BLaER1 (cell line): Measurements from ENCODE around the gene AGTRAP.

Experiments used
- H3K27ac ChIP-seq: shearing (Covaris generic); formaldehyde crosslinking; 2 replicates; pipeline ENCODE4 v1.8.1; 2022
- H3K27me3 ChIP-seq: shearing (Covaris generic); formaldehyde crosslinking; 2 replicates; pipeline ENCODE4 v1.8.1; 2022
- H3K36me3 ChIP-seq: shearing (Covaris generic); formaldehyde crosslinking; 2 replicates; pipeline ENCODE4 v1.8.1; 2022
- H3K4me1 ChIP-seq: shearing (Covaris generic); formaldehyde crosslinking; 2 replicates; pipeline ENCODE4 v1.8.1; 2022
- H3K4me2 ChIP-seq: shearing (Covaris generic); formaldehyde crosslinking; 2 replicates; pipeline ENCODE4 v1.8.1; 2022
- H3K4me3 ChIP-seq: shearing (Covaris generic); formaldehyde crosslinking; 2 replicates; pipeline ENCODE4 v1.8.1; 2022
- H3K9ac ChIP-seq: shearing (Covaris generic); formaldehyde crosslinking; 2 replicates; pipeline ENCODE4 v1.8.1; 2022
- H3K9me3 ChIP-seq: shearing (Covaris generic); formaldehyde crosslinking; 2 replicates; pipeline ENCODE4 v1.8.1; 2022
- H4K20me1 ChIP-seq: shearing (Covaris generic); formaldehyde crosslinking; 2 replicates; pipeline ENCODE4 v1.8.1; 2022
- Cebpa-rat ChIP-seq: shearing (Covaris generic); IDR thresholded peaks from 2 replicates; pipeline ENCODE4 v1.8.1; 2022

The AGTRAP gene

DNA sequence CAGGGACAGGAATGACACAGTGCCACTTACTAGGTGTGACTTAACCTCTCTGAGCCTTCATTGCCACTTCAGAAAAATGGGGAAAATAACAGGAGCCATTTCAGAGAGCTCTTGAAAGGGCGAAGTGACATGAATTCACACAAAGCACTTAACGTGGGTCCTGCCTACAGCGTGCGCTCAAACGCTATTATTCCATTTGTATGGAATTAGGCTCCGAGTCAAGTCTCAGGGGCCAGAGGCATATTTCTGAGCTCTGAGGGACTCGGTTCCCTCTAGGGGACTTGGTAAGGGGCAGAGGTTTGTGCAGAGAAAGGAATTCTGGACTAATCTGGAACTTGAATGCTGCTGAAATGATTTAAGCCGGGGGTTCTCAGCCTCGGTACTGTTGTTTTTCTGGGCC lies 30.3 kb upstream of the AGTRAP start:
- H3K9ac ChIP-seq, result 0 out of 2 replicates have a peak overlapping the region, but pooled peaks have one; percentile 48
- no peaks in the 10 kb centered on the region for H3K9me3 ChIP-seq
- peak overlapping the region; percentile 97 for H3K4me2 ChIP-seq
- H4K20me1 ChIP-seq, result peaks cover 96% of the 10 kb centered on the region
- peaks cover 52% of the 10 kb centered on the region for H3K36me3 ChIP-seq
- peak overlapping the region; percentile 56; the same call in 1 of the 2 replicates for H3K27ac ChIP-seq
- no peak overlapping the region for H3K4me3 ChIP-seq
- H3K27me3 ChIP-seq, result no peaks in the 10 kb centered on the region
- H3K4me1 ChIP-seq, result peaks cover 85% of the 10 kb centered on the region
- no peak for TF ChIP-seq Cebpa-rat

- no peak for TF ChIP-seq Cebpa-rat
- Histone ChIP-seq H3K4me1 (peaks cover 78% of the 10 kb centered on the region), H3K27ac (peak overlapping the region; percentile 56), H3K9me3 (no peaks in the 10 kb centered on the region), H3K4me3 (no peak overlapping the region), H3K9ac (no peak overlapping the region), H3K27me3 (no peaks in the 10 kb centered on the region), H4K20me1 (peaks cover 90% of the 10 kb centered on the region), H3K36me3 (peaks cover 57% of the 10 kb centered on the region), H3K4me2 (peak overlapping the region; percentile 97)
Measured at GRCh38 chr1:11706292-11706691, 29.6 kb upstream of the AGTRAP start.

DNA sequence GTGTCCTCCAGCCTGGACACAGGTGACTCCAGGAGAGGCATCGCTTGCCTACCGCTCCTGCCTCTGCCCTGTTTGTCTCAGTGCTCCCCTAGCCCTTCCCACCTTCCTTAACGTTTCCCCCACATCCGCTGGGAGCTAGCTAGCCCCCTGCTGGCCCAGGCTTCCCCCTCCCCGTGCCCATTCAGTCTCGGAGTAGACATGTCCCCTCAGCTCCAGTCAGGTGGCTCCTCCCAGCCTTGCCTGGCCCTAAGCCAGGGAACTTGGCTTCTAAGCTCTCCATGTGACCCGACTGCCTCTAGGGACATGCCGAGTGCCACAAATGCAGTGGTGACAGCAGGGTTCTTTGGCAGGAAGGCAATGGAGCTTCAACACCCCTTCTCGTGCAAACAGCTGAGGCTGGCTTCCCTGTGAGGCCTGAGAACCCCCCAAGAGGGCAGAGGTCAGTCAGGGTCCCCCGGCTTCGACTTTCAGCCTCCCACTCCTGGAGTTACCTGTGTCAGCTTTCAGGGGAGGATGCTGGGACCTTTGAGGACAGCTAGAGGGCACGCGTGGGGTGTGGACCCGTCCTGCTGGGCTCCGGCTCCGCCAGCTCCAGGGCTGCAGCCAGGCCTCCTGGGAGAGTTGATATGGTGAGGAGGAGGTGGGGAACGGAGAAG lies 28.2 kb upstream of the AGTRAP start:
- peak overlapping the region; percentile 97 for H3K4me2 ChIP-seq
- H3K27ac ChIP-seq, result peak overlapping the region; percentile 56
- H4K20me1 ChIP-seq, result peaks cover 75% of the 10 kb centered on the region
- H3K4me1 ChIP-seq, result peaks cover 64% of the 10 kb centered on the region
- no peaks in the 10 kb centered on the region for H3K9me3 ChIP-seq
- H3K4me3 ChIP-seq, result peak overlapping the region; percentile 44
- peak overlapping the region; percentile 43 for H3K9ac ChIP-seq
- H3K36me3 ChIP-seq, result peaks cover 58% of the 10 kb centered on the region
- H3K27me3 ChIP-seq, result no peaks in the 10 kb centered on the region
- TF ChIP-seq Cebpa-rat, result no peak

DNA sequence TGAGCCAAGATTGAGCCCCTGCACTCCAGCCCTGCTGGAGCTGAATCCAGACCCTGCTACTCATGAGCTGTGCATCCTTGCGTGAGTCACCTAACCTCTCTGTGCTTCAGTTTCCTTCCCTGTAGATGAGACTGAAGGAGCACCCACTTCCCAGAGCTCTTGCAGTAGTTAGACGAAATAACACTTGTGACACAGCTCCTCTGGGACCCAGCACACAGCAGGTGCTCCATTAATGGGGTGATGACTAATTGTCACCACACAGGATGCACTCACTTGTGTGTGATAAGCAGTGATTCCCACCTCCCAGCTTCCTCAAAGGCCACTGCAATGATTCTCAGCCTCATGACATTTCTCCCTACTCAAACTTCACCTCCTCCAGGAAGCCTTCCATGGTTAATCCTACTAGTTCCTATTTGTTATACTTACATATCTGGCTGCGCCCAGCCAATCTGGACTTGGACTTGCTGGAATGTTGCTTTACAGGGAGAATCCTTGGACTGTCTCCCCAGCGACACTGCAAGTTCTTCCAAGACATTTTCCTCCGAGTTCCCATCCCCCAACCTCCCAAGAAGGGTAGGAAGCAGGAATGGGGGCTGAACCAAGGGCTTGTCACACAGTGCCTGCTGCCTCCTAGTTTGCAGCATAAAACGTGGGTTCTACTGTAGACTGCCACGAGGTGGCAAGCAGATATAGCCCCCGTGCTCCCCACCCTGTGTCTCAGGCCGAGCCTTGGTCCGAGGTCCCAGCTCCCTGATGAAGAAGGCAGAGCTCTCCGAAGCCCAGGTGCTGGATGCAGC lies 27.2 kb upstream of the AGTRAP start:
- H3K27ac ChIP-seq, result peak overlapping the region; percentile 56; the same call in 1 of the 2 replicates
- H3K36me3 ChIP-seq, result peaks cover 64% of the 10 kb centered on the region

DNA sequence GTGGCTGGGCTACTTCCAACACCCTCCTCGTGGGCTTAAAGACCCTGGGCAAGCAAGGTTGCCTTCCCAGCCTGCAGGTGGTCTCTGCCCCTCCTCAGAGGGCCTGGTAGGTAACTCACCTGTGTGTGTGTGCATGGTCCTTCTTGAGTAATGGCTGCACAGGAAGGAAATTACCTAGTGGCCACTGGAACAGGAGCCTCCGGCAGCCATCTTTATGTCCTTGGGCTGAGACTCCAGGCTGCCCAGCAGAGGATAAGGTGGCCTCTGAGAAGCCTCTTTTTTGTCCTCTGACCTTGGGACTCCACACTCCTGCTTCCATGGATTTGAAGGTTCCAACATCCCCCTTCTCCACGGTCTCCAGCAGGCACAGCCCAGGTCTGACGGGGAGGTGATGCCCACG lies 24.4 kb upstream of the AGTRAP start:
- peaks cover 26% of the 10 kb centered on the region for H3K4me1 ChIP-seq
- H3K27ac ChIP-seq, result no peak overlapping the region
- no peak overlapping the region for H3K4me3 ChIP-seq
- H4K20me1 ChIP-seq, result peaks cover 38% of the 10 kb centered on the region
- peaks cover 85% of the 10 kb centered on the region for H3K36me3 ChIP-seq
- H3K27me3 ChIP-seq, result no peaks in the 10 kb centered on the region
- no peaks in the 10 kb centered on the region for H3K9me3 ChIP-seq
- TF ChIP-seq Cebpa-rat, result no peak
- no peak overlapping the region for H3K9ac ChIP-seq
- H3K4me2 ChIP-seq, result no peak overlapping the region

More for the DNA sequence above, 27.2 kb upstream of the AGTRAP start:
- Histone ChIP-seq H3K27me3 (no peaks in the 10 kb centered on the region), H3K9ac (no peak overlapping the region), H4K20me1 (peaks cover 65% of the 10 kb centered on the region), H3K4me1 (peaks cover 54% of the 10 kb centered on the region), H3K4me3 (no peak overlapping the region), H3K9me3 (no peaks in the 10 kb centered on the region), H3K4me2 (peak overlapping the region; percentile 97)
- no peak for TF ChIP-seq Cebpa-rat

GRCh38 chr1:11712285-11712684 lies 23.7 kb upstream of the AGTRAP start:
- Histone ChIP-seq H3K4me3 (no peak overlapping the region), H3K9me3 (no peaks in the 10 kb centered on the region), H3K36me3 (peaks cover 92% of the 10 kb centered on the region), H3K27me3 (no peaks in the 10 kb centered on the region), H3K4me1 (peaks cover 18% of the 10 kb centered on the region), H4K20me1 (peaks cover 32% of the 10 kb centered on the region), H3K27ac (no peak overlapping the region), H3K9ac (no peak overlapping the region), H3K4me2 (no peak overlapping the region)
- TF ChIP-seq Cebpa-rat, result no peak

DNA sequence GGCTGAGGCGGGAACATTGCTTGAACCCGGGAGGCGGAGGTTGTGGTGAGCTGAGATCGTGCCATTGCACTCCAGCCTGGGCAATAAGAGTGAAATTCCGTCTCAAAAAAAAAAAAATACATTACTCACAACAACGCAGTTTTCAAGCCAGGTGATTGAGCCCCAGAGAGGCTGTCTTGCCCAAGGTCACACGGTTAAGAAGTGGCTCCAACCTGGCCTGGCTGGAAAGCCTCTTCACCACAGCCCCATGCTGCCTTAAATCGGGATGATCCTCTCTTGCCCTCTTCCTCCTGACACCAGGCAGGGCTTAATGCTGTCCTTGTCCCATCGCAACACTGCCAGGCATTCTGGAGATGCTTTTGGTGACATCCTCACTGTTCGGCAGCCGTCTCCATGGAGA lies 22.8 kb upstream of the AGTRAP start:
- Histone ChIP-seq H3K9ac (no peak overlapping the region), H3K9me3 (no peaks in the 10 kb centered on the region), H4K20me1 (peaks cover 24% of the 10 kb centered on the region), H3K4me2 (no peak overlapping the region), H3K27me3 (no peaks in the 10 kb centered on the region), H3K36me3 (peaks cover 93% of the 10 kb centered on the region), H3K4me1 (peaks cover 13% of the 10 kb centered on the region), H3K27ac (no peak overlapping the region), H3K4me3 (no peak overlapping the region)
- no peak for TF ChIP-seq Cebpa-rat

- no peak for TF ChIP-seq Cebpa-rat
- Histone ChIP-seq H3K4me1 (peaks cover 16% of the 10 kb centered on the region), H4K20me1 (0 out of 2 replicates have a peak, but pooled peaks cover 6% of the 10 kb centered on the region), H3K27ac (no peak overlapping the region), H3K4me2 (no peak overlapping the region), H3K36me3 (peaks cover 76% of the 10 kb centered on the region), H3K4me3 (no peak overlapping the region), H3K27me3 (no peaks in the 10 kb centered on the region), H3K9ac (no peak overlapping the region), H3K9me3 (no peaks in the 10 kb centered on the region)
Measured at GRCh38 chr1:11714831-11715575, 20.9 kb upstream of the AGTRAP start.

GRCh38 chr1:11719313-11720032 lies 16.5 kb upstream of the AGTRAP start:
- H3K4me2 ChIP-seq, result peak overlapping the region; percentile 77
- H3K4me1 ChIP-seq, result peaks cover 25% of the 10 kb centered on the region
- peak overlapping the region; percentile 63 for H3K9ac ChIP-seq
- no peaks in the 10 kb centered on the region for H3K9me3 ChIP-seq
- H3K4me3 ChIP-seq, result peak overlapping the region; percentile 58
- H3K36me3 ChIP-seq, result peaks cover 79% of the 10 kb centered on the region
- no peaks in the 10 kb centered on the region for H3K27me3 ChIP-seq
- TF ChIP-seq Cebpa-rat, result 0 out of 2 replicates have a peak, but pooled peaks have one; percentile 48
- peaks cover 16% of the 10 kb centered on the region; the same call in 1 of the 2 replicates for H4K20me1 ChIP-seq
- peak overlapping the region; percentile 78 for H3K27ac ChIP-seq
